ENCODE data around the gene PCSK9. TPM values are rescaled to one million over a fixed set of nuclear protein-coding genes. Genes with fewer than 3 reads are reported as not detected.

The PCSK9 gene
- total and polyA plus RNA-seq, 7 donors, result under 0.01 to 0.03 TPM; not detected in 5

DNA sequence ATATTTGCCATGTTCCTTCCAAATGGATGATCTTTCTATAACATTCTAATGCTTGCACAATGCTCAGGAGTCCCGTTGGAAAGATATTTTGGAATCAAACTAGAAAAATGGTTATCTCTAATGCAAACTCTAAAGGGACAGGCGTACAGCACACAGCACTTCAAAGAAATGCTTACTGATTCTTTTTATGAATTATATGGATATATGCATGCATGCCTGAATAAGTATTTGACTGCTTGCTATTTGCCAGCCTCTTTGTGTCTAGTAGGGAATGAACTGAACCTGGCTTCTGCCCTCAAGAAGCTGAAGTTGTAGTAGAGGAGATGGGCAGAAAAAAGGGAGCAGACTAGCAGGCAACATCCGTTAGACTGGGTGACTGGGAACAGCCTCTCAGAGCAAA, 48.1 kb downstream of the PCSK9 start:
- ATAC-seq (no peak), DNase-seq (no peak)
- 78 to 83% (median 82%) methylated on average over 3 of the region's 3 CpGs for WGBS, 3 donors
- peaks cover 21 to 100% of the 10 kb centered on the region in 2 donors for H3K36me3 ChIP-seq (ENCODE audit: insufficient read depth in 1 of 2, low read depth in 1 of 2)
- no peaks in the 10 kb centered on the region for H3K9me3 ChIP-seq
- intact Hi-C loops (cut with DNase I), result loop anchor here in 1 of 2 donors (5.0 kb wide), 1 partner anchor 35 kb away; no protein-coding TSS in a partner anchor
- TF ChIP-seq, protein P1, sequence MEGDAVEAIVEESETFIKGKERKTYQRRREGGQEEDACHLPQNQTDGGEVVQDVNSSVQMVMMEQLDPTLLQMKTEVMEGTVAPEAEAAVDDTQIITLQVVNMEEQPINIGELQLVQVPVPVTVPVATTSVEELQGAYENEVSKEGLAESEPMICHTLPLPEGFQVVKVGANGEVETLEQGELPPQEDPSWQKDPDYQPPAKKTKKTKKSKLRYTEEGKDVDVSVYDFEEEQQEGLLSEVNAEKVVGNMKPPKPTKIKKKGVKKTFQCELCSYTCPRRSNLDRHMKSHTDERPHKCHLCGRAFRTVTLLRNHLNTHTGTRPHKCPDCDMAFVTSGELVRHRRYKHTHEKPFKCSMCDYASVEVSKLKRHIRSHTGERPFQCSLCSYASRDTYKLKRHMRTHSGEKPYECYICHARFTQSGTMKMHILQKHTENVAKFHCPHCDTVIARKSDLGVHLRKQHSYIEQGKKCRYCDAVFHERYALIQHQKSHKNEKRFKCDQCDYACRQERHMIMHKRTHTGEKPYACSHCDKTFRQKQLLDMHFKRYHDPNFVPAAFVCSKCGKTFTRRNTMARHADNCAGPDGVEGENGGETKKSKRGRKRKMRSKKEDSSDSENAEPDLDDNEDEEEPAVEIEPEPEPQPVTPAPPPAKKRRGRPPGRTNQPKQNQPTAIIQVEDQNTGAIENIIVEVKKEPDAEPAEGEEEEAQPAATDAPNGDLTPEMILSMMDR (IDR thresholded peaks at IDR 0.05), result no peak
- no peaks in the 10 kb centered on the region for H3K27me3 ChIP-seq (ENCODE audit: insufficient read depth in 3 of 3, low read length in 2 of 3)
- no peak overlapping the region for H3K27ac ChIP-seq
- no peak overlapping the region for H3K4me3 ChIP-seq
- H3K4me1 ChIP-seq, result no peaks in the 10 kb centered on the region

DNA sequence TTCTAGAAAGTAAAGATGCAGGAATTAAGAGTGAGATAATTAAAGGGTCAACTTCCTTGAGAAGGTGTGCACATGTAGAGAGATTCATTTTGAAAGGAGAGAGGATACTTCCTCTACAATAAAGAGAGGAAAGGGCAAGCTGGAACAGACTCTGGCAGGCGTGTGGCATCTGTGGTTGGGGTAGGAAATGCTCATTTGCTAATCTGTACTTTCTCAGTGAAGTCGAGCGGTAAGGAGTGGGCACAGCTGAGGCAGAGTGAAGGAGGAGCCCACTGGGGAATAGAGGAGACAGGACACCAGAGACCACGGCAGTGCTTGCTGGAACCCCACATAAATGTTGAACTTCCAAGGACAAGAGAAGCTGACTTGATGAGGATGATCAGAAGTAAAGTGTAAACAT, 49.1 kb downstream of the PCSK9 start:
- Histone ChIP-seq H3K27me3 (ENCODE audit: insufficient read depth in 3 of 3, low read length in 2 of 3) (no peaks in the 10 kb centered on the region), H3K9me3 (no peaks in the 10 kb centered on the region), H3K27ac (no peak overlapping the region), H3K36me3 (ENCODE audit: insufficient read depth in 1 of 2, low read depth in 1 of 2) (peaks cover 21 to 100% of the 10 kb centered on the region in 2 donors), H3K4me1 (no peaks in the 10 kb centered on the region), H3K4me3 (no peak overlapping the region)
- TF ChIP-seq, protein P1 (IDR thresholded peaks at IDR 0.05), result no peak
- ATAC-seq, result no peak
- 80 to 93% (median 81%) methylated on average over 4 of the region's 4 CpGs for WGBS, 3 donors
- intact Hi-C loops (cut with DNase I), result loop anchor here in 1 of 2 donors (5.0 kb wide), 1 partner anchor 34 kb away; no protein-coding TSS in a partner anchor
- DNase-seq, result no peak

DNA sequence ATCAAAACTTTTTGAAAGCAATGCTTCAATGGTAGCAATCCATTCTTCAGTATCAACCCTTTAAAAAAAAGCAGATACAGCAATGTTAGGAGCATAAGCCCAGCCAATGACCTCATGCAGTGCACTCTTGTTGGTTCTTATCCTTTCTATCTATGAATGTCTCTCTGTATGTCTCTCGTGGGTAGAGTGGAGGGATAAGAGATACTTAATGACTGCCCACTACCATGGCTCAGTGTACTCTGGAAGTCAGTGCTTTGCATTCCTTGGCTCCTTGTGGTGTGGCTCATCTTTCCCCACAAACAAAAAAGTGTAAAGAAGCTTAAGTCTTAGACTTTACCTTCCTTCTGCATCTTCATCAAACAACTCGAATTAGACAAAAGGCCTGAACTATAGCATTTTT, 50.3 kb downstream of the PCSK9 start:
- TF ChIP-seq, protein P1 (IDR thresholded peaks at IDR 0.05), result no peak
- Histone ChIP-seq H3K9me3 (no peaks in the 10 kb centered on the region), H3K36me3 (ENCODE audit: insufficient read depth in 1 of 2, low read depth in 1 of 2) (peaks cover 23 to 100% of the 10 kb centered on the region in 2 donors), H3K27me3 (ENCODE audit: insufficient read depth in 3 of 3, low read length in 2 of 3) (no peaks in the 10 kb centered on the region), H3K27ac (no peak overlapping the region), H3K4me3 (no peak overlapping the region), H3K4me1 (no peaks in the 10 kb centered on the region)
- DNase-seq, result no peak
- intact Hi-C loops (cut with DNase I), result loop anchor here in 1 of 2 donors (5.0 kb wide), 1 partner anchor 33 kb away; no protein-coding TSS in a partner anchor
- WGBS, 3 donors, result 62 to 88% (median 66%) methylated on average over 2 of the region's 2 CpGs
- ATAC-seq, result no peak

DNA sequence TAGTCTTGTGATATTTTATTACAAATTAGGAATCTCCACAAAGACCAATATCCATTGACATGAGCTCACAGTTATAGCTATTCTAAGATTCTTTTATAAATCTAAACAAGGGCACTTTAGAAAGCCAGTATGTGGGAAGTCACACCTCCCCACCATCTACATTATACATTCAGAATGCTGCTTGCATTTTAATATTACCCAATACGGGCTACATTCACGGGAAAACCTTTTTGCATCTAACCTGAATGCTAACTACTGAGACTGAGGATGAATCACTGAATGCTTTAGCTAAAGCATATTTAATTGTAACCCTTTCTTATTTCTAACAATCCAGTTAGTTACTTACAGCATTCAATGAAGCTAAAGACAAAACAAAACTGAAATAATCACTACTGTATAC, 53.1 kb downstream of the PCSK9 start:
- TF ChIP-seq, protein P1 (IDR thresholded peaks at IDR 0.05), result no peak
- H3K36me3 ChIP-seq (ENCODE audit: insufficient read depth in 1 of 2, low read depth in 1 of 2), result peaks cover 13 to 100% of the 10 kb centered on the region in 2 donors
- H3K27ac ChIP-seq, result no peak overlapping the region
- DNase-seq (no peak), ATAC-seq (no peak)
- H3K4me1 ChIP-seq, result no peaks in the 10 kb centered on the region
- H3K4me3 ChIP-seq, result no peak overlapping the region
- 89 to 94% (median 91%) methylated on average over 2 of the region's 2 CpGs for WGBS, 3 donors
- no peaks in the 10 kb centered on the region for H3K27me3 ChIP-seq (ENCODE audit: insufficient read depth in 3 of 3, low read length in 2 of 3)
- no peaks in the 10 kb centered on the region for H3K9me3 ChIP-seq
- intact Hi-C loops (cut with DNase I), result no loop called here

DNA sequence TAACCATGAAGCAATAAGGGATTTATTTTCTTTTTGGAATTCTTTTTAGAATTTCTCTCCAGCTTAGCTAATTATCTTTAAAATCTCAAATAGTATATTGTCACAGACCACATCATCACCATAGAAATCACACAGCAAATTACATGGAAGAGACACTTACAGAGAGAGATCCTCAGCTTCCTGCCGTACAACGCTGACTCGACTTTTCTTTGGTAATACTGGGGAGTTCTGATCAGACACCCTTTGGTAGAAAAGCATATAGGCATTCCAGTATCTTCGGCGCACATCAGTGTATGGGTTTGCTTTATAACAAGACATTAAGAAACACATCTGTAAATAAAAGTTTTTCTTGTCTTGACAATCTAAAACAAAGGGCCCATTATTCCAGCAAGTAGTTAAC, 55.7 kb downstream of the PCSK9 start:
- DNase-seq (no peak), ATAC-seq (no peak)
- WGBS, 3 donors, result 93 to 95% (median 94%) methylated on average over 5 of the region's 5 CpGs
- H3K36me3 ChIP-seq (ENCODE audit: insufficient read depth in 1 of 2, low read depth in 1 of 2), result peaks cover 9 to 100% of the 10 kb centered on the region in 2 donors
- H3K4me3 ChIP-seq, result no peak overlapping the region
- TF ChIP-seq, protein P1 (IDR thresholded peaks at IDR 0.05), result no peak
- no peaks in the 10 kb centered on the region for H3K9me3 ChIP-seq
- H3K4me1 ChIP-seq, result no peaks in the 10 kb centered on the region
- no peak overlapping the region for H3K27ac ChIP-seq
- H3K27me3 ChIP-seq (ENCODE audit: insufficient read depth in 3 of 3, low read length in 2 of 3), result no peaks in the 10 kb centered on the region
- intact Hi-C loops (cut with DNase I), result no loop called here
